ENCODE measurements around the gene FHL1. TPM values are rescaled to one million over a fixed set of nuclear protein-coding genes. Genes with fewer than 3 reads are reported as not detected.

Gene FHL1
- total and polyA plus RNA-seq, 7 donors = 325 to 8,382 (median 6,074) TPM

DNA sequence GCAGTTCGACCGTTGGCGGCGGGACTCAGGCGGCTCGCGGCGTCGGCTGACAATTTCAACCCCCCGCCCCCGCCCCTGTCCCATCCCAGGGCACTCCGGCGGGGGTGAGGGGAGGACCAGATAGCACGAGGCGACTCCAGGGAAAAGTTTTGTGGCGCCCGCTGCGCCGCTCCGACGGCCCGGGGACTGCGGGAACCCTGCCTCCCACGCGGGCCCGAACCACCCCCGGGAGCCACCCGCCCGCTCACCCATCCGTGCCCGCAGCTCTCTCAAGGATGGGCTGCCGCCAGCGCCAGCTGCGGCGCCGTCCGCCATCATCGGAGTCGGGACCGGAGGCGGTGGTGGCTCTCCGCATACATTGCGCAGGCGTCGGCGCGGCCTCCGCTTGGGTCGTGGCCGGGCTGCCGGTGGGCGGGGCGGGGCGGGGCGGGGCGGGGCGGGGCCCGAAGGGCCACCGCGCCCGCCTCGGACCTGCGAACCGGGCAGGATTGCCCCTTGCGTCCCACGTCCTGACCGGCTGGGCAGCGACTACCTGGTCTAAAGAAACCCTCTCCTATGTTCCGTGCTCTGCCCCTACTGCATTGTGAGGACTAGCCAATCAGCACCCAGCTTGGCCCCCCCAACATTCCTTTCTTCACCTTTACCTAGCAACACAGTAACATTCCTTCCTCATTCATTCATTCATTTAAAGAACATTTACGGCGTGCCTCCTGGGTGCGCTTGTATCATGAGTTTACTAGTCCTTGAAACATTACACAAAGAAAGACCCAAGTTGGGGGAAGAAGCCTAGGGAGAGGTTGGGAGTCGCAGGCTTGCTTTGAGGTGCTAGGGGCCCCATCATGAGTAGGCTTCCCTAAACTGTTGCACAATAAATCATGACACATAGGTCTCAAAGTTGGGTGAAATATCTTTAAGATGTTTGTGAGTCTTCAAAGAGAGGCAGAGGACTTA, 104.0 kb downstream of the FHL1 start, which contains the start of gene MAP7D3:
Gene MAP7D3 (minus strand): TSS at position 360 of the 951 bp plus-strand sequence. CDS start 42 bp downstream, at position 318.
- DNase-seq = peak; percentile 62 to 82
- no peak for TF ChIP-seq CTCF (IDR thresholded peaks at IDR 0.05)
- peak; percentile 90 to 95 (median 92) for ATAC-seq
- Histone ChIP-seq H3K9me3 (no peaks in the 10 kb centered on the region), H3K27me3 (ENCODE audit: insufficient read depth in 3 of 3, low read length in 2 of 3) (peaks cover 0 to 8% (median 0%) of the 10 kb centered on the region in 3 donors), H3K4me3 (peak within 1 kb of the TSS; percentile 77), H3K36me3 (ENCODE audit: insufficient read depth in 1 of 2, low read depth in 1 of 2) (no peaks in the 10 kb centered on the region), H3K4me1 (no peaks in the 10 kb centered on the region), H3K27ac (peak within 1 kb of the TSS; percentile 72)
- intact Hi-C loops (cut with DNase I) = no loop called here
- WGBS, 3 donors = 2 to 34% (median 20%) methylated on average over 5 to 56 of the region's 73 CpGs

- Histone ChIP-seq H3K27me3 (ENCODE audit: insufficient read depth in 3 of 3, low read length in 2 of 3) (no peaks in the 10 kb centered on the region), H3K9me3 (no peaks in the 10 kb centered on the region), H3K36me3 (ENCODE audit: insufficient read depth in 1 of 2, low read depth in 1 of 2) (no peaks in the 10 kb centered on the region), H3K27ac (peak overlapping the region; percentile 41), H3K4me3 (no peak overlapping the region), H3K4me1 (no peaks in the 10 kb centered on the region)
- no peak for TF ChIP-seq CTCF (IDR thresholded peaks at IDR 0.05)
- DNase-seq = no peak
- ATAC-seq = no peak
- WGBS, 3 donors = 30 to 45% (median 42%) methylated on average over 5 of the region's 5 CpGs
- intact Hi-C loops (cut with DNase I) = loop anchor here in 1 of 2 donors (5.0 kb wide), 1 partner anchor 93 kb away; no protein-coding TSS in a partner anchor
Observed at GRCh38 chrX:136255541-136255940, 108.2 kb downstream of the FHL1 start.

- intact Hi-C loops (cut with DNase I) = loop anchor here in 1 of 2 donors (5.0 kb wide), 1 partner anchor 94 kb away; no protein-coding TSS in a partner anchor
- peak overlapping the region; percentile 41 for H3K27ac ChIP-seq
- WGBS, 3 donors = 30 to 42% (median 35%) methylated on average over 7 of the region's 7 CpGs
- H3K4me1 ChIP-seq = no peaks in the 10 kb centered on the region
- DNase-seq = no peak
- TF ChIP-seq CTCF (IDR thresholded peaks at IDR 0.05) = no peak
- no peaks in the 10 kb centered on the region for H3K9me3 ChIP-seq
- no peak overlapping the region for H3K4me3 ChIP-seq
- H3K27me3 ChIP-seq (ENCODE audit: insufficient read depth in 3 of 3, low read length in 2 of 3) = no peaks in the 10 kb centered on the region
- no peaks in the 10 kb centered on the region for H3K36me3 ChIP-seq (ENCODE audit: insufficient read depth in 1 of 2, low read depth in 1 of 2)
- no peak for ATAC-seq
Observed at GRCh38 chrX:136256026-136256425, 108.7 kb downstream of the FHL1 start.

- no peak for TF ChIP-seq CTCF (IDR thresholded peaks at IDR 0.05)
- H3K4me3 ChIP-seq = no peak overlapping the region
- H3K27ac ChIP-seq = peak overlapping the region; percentile 55
- whole genome bisulfite sequencing, 3 donors = 68 to 100% (median 86%) methylated on average over 1 of the region's 1 CpG
- no peaks in the 10 kb centered on the region for H3K36me3 ChIP-seq (ENCODE audit: insufficient read depth in 1 of 2, low read depth in 1 of 2)
- H3K9me3 ChIP-seq = no peaks in the 10 kb centered on the region
- ATAC-seq (no peak), DNase-seq (no peak)
- intact Hi-C loops (cut with DNase I) = loop anchor here in 1 of 2 donors (5.0 kb wide), 1 partner anchor 97 kb away; no protein-coding TSS in a partner anchor
- H3K27me3 ChIP-seq (ENCODE audit: insufficient read depth in 3 of 3, low read length in 2 of 3) = no peaks in the 10 kb centered on the region
- no peaks in the 10 kb centered on the region for H3K4me1 ChIP-seq
Observed at GRCh38 chrX:136258951-136259350, 111.6 kb downstream of the FHL1 start.
